GM19193 (cell line): Measurements from ENCODE around the gene NET1.

Experiments used
- POLR2A ChIP-seq: IDR thresholded peaks from 4 replicates; pipeline ENCODE4 v1.6.1; 2011; ENCODE audit not compliant: insufficient read depth, insufficient read length; ENCODE audit errors: extremely low read depth

The NET1 gene

DNA sequence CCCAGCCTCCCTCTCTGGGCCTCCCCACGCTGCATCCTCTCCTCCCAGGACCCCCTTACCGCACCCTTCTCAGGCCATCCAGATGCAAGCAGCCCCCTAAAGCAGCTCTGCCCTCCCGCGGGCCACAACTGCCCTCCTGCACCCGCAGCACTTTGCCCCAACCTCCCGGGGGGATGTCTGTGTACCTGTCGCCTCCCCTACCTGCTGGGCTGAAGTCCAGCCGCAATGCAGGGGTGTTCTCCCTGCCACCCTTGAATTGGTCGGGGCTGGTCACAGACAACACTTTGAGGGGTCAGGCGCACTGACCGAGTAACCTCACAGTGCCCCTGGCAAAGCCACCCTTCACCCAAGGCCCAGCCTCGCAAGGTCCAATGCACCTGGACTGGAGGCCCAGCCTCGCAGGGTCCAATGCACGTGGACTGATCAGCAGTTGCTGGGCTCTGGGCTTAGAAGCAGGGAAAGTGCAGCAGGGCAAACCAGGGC lies 95.3 kb downstream of the NET1 start:
- TF ChIP-seq POLR2A: no peak

DNA sequence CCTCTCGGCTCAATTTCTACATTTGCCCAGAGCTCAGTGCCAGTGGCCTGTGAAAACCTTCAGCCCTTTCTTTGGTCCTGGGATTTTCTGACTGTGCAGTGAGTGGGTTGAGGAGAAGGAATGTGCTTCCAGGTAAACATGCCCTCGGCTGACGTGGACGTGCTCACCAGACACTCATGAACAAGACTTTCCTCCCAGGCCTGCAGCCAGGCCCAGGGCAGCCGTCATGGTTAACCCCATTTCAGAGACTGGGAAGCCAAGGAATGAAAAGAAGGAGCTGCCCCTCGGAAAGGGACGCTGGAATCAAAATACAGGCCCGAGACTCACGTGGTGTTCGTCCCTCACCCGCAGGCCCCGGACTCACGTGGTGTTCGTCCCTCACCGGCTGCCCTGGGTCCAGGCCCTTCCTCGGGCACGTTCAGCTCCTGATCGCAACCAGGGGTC lies 95.8 kb downstream of the NET1 start:
- TF ChIP-seq POLR2A: no peak
